HG03066 (cell line): ENCODE data around the gene EEFSEC.

Experiments used
- ATAC-seq: cut with Tn5 transposase; IDR thresholded peaks from one replicate; pipeline ENCODE4 v1.9.1; 2021; ENCODE audit warnings: low read depth; ENCODE audit not compliant: unreplicated experiment

The EEFSEC gene

GRCh38 chr3:128269006-128269775 lies 115.9 kb downstream of the EEFSEC start:
- ATAC-seq = no peak

- ATAC-seq = no peak
Observed at GRCh38 chr3:128269796-128270195, 116.5 kb downstream of the EEFSEC start.

DNA sequence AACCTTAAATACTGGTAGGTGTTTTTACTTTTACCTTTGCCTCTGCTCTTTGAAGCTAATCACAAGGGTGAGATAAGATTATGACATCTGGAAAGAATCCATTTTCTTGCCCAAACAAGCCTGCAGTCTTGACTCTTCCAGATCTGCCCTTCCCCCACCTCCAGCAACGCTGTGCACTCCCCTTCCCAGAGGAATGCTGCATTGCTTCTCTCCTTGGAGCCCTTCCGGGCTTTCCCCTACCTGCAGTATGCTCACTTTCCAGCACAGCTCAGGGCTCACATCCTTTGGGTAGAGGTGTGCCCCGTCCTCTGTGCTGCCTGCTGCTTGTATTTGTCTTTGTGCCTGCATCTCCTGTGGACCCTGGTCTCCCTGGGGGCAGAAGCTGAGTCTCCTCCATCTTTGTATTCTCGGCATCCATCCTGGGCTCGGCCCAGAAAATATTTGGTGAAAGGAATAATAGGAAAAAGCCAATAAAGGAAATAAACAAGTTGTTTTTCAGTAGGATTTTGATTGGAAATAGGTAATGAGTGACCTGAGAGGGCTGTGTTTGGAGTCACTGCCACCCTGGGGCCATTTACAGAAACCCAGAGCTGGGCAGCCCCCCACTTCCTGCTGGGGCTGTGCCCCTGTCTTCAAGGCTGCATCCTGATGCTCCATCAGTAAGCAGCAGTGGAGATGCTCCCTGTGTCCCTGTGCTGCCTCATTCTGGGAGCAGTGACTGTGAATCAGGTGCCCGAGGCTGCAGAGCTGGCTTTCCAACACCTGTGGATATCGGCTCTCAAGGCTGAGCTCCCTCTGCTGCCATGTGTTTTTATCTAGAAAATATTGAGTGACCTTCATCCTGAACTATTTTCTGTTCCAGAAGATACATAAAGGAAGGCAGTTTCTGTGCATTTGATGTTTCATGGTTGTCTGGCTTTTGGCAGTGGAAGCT lies 117.5 kb downstream of the EEFSEC start:
- ATAC-seq = no peak

DNA sequence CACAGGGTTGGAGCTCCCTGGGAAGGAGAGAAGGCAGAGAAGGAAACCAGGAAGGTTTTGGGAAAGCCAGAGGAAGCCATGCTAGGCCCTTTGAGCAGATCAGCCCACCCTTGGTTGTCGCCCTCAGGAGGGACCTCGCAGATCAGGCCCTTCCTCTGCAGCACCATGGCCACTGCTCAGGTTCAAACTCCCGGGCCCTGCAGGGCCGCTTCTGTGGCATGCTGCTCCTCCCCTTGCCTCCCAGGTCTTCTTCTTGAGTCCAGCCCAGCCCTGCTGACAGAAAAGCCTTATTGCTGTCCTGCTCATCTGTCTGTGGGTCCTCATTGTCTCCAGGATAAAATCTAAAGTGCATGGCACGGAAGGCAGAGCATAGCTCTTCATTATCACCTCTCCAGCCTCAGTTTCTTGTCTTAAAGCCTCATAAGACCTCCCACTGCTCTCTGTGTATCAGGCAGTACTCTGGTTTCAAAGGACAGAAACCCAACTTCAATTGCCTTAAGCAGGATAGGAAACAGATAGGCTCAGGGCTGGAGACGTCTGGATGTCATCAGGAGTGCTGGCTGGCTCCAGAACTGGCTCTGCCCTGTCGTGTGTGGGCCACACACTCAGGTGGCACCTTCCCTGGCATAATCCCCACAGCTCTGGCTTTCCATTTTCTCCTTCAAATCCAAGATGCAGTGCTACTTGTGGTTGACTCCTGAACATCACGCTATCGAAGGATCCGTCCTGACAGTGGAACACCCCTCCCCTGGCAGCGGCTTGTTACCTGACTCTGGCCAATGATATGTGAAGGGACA lies 118.5 kb downstream of the EEFSEC start:
- ATAC-seq = no peak

- ATAC-seq = no peak
Observed at GRCh38 chr3:128273109-128273840, 120.0 kb downstream of the EEFSEC start.

- no peak for ATAC-seq
Observed at GRCh38 chr3:128273841-128274573, 120.7 kb downstream of the EEFSEC start.

DNA sequence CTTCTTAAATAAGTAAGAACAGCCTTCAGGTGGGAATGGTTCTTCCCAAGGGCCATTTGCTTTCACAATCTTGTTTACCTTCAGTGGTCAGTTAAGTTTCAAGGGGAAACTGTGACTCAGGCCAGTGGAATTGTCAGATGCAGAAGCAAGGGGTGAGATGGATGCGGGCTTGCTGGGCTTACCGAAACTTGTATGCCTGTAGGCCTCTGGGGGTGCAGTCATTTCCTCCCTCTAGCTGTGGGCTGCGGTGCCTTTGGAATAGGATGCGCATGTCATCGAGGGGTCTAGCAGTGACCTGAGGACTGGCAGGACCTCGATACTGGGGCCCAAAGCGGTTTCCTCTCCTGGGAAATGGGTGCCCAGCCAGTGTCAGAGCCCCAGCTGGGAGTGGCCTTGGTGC lies 121.6 kb downstream of the EEFSEC start:
- no peak for ATAC-seq

DNA sequence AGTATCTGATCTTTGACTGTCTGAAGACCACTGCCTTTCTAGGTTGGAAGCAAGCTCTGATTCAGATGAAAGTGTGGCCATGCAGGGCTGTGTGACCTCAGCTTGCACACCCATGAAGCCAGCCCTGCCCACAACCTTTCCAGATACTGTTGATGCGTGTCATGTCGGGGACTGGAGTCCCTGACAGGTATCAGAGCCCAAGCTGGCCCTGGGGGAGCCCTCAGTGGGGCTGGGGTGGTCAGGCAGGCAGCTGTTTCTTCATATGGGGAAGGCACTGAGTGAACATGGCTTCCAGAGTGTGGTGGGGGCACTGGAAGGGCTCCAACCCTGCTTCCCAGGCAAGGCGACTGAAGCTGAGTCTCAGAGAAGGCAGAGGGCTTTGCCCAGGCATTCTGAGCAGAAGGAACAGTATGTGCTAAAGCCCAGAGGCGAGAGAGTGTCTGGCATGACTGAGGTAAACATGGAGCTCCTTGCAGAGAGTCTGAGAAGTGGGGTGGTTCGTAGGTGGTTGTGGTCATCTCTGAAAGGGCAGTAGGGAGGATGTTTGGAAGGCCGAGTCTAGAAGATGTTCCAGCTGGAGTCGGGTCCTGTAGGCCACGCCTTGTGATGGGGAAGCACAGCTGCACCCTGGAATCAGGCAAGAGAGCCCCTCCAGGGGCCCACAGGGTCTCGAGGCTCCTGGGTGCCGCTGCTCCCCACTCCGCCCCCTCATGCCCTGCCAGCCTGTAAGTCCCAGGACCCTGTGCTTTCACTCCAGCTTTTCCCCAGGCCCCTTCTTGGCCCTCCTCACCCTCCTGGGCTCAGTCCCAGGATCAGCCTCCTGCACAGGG lies 122.2 kb downstream of the EEFSEC start:
- no peak for ATAC-seq

- no peak for ATAC-seq
Observed at GRCh38 chr3:128276146-128276435, 122.8 kb downstream of the EEFSEC start.

- no peak for ATAC-seq
Observed at GRCh38 chr3:128276577-128277183, 123.4 kb downstream of the EEFSEC start.

GRCh38 chr3:128277378-128278069 lies 124.2 kb downstream of the EEFSEC start:
- ATAC-seq = no peak

DNA sequence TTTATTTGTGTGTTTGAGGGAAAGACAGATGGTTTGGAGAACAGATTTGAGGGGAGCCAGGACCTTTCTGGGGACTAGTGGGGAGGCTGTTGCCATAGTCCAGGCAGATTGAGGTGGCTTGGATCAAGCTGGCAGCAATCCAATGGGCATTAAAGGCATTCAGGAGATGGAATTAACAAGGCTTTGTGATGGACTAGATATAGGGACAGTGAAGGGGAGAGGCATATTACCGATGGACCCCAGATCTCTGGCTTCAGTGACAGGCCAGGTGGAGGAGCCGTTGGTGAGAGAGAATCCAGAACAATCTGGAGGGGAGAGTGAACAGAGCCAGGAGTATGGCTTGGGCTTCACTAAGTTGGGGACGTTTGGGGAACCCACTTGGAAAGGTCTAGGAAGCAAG lies 124.8 kb downstream of the EEFSEC start:
- no peak for ATAC-seq

- ATAC-seq = no peak
Observed at GRCh38 chr3:128278761-128279600, 125.7 kb downstream of the EEFSEC start.

GRCh38 chr3:128279601-128279880 lies 126.3 kb downstream of the EEFSEC start:
- ATAC-seq = no peak

- no peak for ATAC-seq
Observed at GRCh38 chr3:128280481-128281052, 127.3 kb downstream of the EEFSEC start.

DNA sequence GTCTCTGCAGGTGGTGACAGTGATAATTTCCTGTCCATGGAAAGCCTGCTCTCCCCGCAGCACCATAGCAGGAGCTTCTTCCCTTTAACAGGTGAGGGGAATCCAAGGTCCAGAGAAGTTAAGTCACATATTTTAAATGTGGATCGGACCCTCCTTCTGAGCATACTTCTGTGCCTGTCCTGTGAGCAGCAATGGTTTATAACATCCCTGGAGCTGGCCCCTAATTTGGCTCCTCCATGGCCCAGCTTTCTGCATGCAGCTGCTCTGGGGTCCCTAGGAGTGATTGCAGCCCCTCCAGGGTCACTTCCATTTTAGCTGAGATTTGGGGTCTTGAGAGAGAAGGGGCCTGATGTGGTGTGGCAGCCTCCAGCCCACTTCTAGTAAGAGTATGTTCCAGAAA lies 127.8 kb downstream of the EEFSEC start:
- ATAC-seq = no peak
